ENCODE results near the gene PCDHGA8. TPM values are rescaled to one million over a fixed set of nuclear protein-coding genes. Genes with fewer than 3 reads are reported as not detected.
A peak's percentile ranks its signal among the peaks of the same experiment; 100 is the strongest.

PCDHGA8 gene
- total and polyA plus RNA-seq, 8 donors: 0.38 to 1.1 (median 0.79) TPM

GRCh38 chr5:141355641-141356040 lies 36.8 kb upstream of the PCDHGA8 start:
- intact Hi-C loops (cut with DNase I): no loop called here
- ATAC-seq: no peak
- Histone ChIP-seq H3K27me3 (peaks cover 4 to 71% of the 10 kb centered on the region in 2 donors), H3K36me3 (no peaks in the 10 kb centered on the region), H3K4me1 (no peaks in the 10 kb centered on the region), H3K4me3 (no peak overlapping the region), H3K27ac (no peak overlapping the region), H3K9me3 (peaks cover 0 to 83% of the 10 kb centered on the region in 2 donors)
- no peak for DNase-seq
- no peak for TF ChIP-seq CTCF (IDR thresholded peaks at IDR 0.05)

- DNase-seq (no peak), ATAC-seq (no peak)
- no peak overlapping the region for H3K4me3 ChIP-seq
- H3K27ac ChIP-seq: no peak overlapping the region
- no peak for TF ChIP-seq CTCF (IDR thresholded peaks at IDR 0.05)
- H3K9me3 ChIP-seq: peaks cover 2 to 84% of the 10 kb centered on the region in 2 donors
- H3K36me3 ChIP-seq: no peaks in the 10 kb centered on the region
- no peaks in the 10 kb centered on the region for H3K4me1 ChIP-seq
- H3K27me3 ChIP-seq: peaks cover under 1 to 71% of the 10 kb centered on the region in 2 donors
- intact Hi-C loops (cut with DNase I): no loop called here
Observed at GRCh38 chr5:141356133-141356532, 36.3 kb upstream of the PCDHGA8 start.

- no peaks in the 10 kb centered on the region for H3K36me3 ChIP-seq
- peaks cover 4 to 84% of the 10 kb centered on the region in 2 donors for H3K9me3 ChIP-seq
- DNase-seq: no peak
- no peak for TF ChIP-seq CTCF (IDR thresholded peaks at IDR 0.05)
- ATAC-seq: no peak
- H3K4me1 ChIP-seq: no peaks in the 10 kb centered on the region
- no peak overlapping the region for H3K4me3 ChIP-seq
- peaks cover 5 to 71% of the 10 kb centered on the region in 2 donors for H3K27me3 ChIP-seq
- intact Hi-C loops (cut with DNase I): no loop called here
- H3K27ac ChIP-seq: no peak overlapping the region
Observed at GRCh38 chr5:141356950-141357349, 35.5 kb upstream of the PCDHGA8 start.

- TF ChIP-seq CTCF (IDR thresholded peaks at IDR 0.05): peak in 1 of 2 donors; percentile 9
- Histone ChIP-seq H3K27ac (no peak within 1 kb of the TSS), H3K4me1 (no peaks in the 10 kb centered on the region), H3K36me3 (no peaks in the 10 kb centered on the region), H3K4me3 (no peak within 1 kb of the TSS), H3K9me3 (peaks cover 4 to 96% of the 10 kb centered on the region in 2 donors), H3K27me3 (peaks cover 13 to 87% of the 10 kb centered on the region in 2 donors)
- ATAC-seq (no peak), DNase-seq (no peak)
- intact Hi-C loops (cut with DNase I): no loop called here
Observed at GRCh38 chr5:141359790-141360426, 32.5 kb upstream of the PCDHGA8 start, which contains the start of gene PCDHGB2. Gene PCDHGB2, plus strand, starts transcription at chr5:141359994. Its CDS starts 142 bp downstream, at chr5:141360136.

- H3K9me3 ChIP-seq: peaks cover 4 to 96% of the 10 kb centered on the region in 2 donors
- DNase-seq: no peak
- TF ChIP-seq CTCF (IDR thresholded peaks at IDR 0.05): no peak
- intact Hi-C loops (cut with DNase I): no loop called here
- H3K27me3 ChIP-seq: peaks cover 21 to 87% of the 10 kb centered on the region in 2 donors
- no peak overlapping the region for H3K4me3 ChIP-seq
- no peaks in the 10 kb centered on the region for H3K4me1 ChIP-seq
- no peaks in the 10 kb centered on the region for H3K36me3 ChIP-seq
- no peak overlapping the region for H3K27ac ChIP-seq
- ATAC-seq: no peak
Observed at GRCh38 chr5:141360685-141361084, 31.7 kb upstream of the PCDHGA8 start.

Data from left lung (tissue), 10 donors.